GM18511 (cell line): ENCODE measurements around the gene ITGA8.
"Not testable (repeated sequence)": the region's sequence is repeated elsewhere in the genome, so short reads cannot be mapped to it uniquely, and the experiment has no call there.

ENCODE experiments used
- ATAC-seq: cut with Tn5 transposase; IDR thresholded peaks from one replicate; pipeline ENCODE4 v1.9.1; 2021; ENCODE audit warnings: mild to moderate bottlenecking, moderate library complexity; ENCODE audit not compliant: unreplicated experiment

The ITGA8 gene

GRCh38 chr10:15719899-15720634 lies at the start of gene ITGA8:
Gene ITGA8 (minus strand): TSS chr10:15719922. CDS start chr10:15719771, 151 bp downstream.
- no peak for ATAC-seq

- no peak for ATAC-seq
Measured at GRCh38 chr10:15764892-15765454, 45.3 kb upstream of the ITGA8 start.

- no peak for ATAC-seq
Measured at GRCh38 chr10:15763006-15763405, 43.3 kb upstream of the ITGA8 start.

- not testable (repeated sequence) for ATAC-seq
Measured at GRCh38 chr10:15762239-15762638, 42.5 kb upstream of the ITGA8 start.

GRCh38 chr10:15761224-15761623 lies 41.5 kb upstream of the ITGA8 start:
- not testable (repeated sequence) for ATAC-seq

GRCh38 chr10:15760681-15761080 lies 41.0 kb upstream of the ITGA8 start:
- no peak for ATAC-seq

- no peak for ATAC-seq
Measured at GRCh38 chr10:15759265-15759664, 39.5 kb upstream of the ITGA8 start.

- no peak for ATAC-seq
Measured at GRCh38 chr10:15758618-15759017, 38.9 kb upstream of the ITGA8 start.

- ATAC-seq: no peak
Measured at GRCh38 chr10:15754937-15755336, 35.2 kb upstream of the ITGA8 start.

GRCh38 chr10:15751046-15751445 lies 31.3 kb upstream of the ITGA8 start:
- ATAC-seq: no peak

GRCh38 chr10:15748126-15748525 lies 28.4 kb upstream of the ITGA8 start:
- ATAC-seq: no peak

- no peak for ATAC-seq
Measured at GRCh38 chr10:15747632-15748031, 27.9 kb upstream of the ITGA8 start.

- ATAC-seq: no peak
Measured at GRCh38 chr10:15745751-15746150, 26.0 kb upstream of the ITGA8 start.

- peak; percentile 80 for ATAC-seq
Measured at GRCh38 chr10:15744217-15744865, 24.6 kb upstream of the ITGA8 start.

- ATAC-seq: no peak
Measured at GRCh38 chr10:15743443-15743842, 23.7 kb upstream of the ITGA8 start.

GRCh38 chr10:15742836-15743235 lies 23.1 kb upstream of the ITGA8 start:
- no peak for ATAC-seq

GRCh38 chr10:15742102-15742501 lies 22.4 kb upstream of the ITGA8 start:
- no peak for ATAC-seq

- no peak for ATAC-seq
Measured at GRCh38 chr10:15741581-15741980, 21.9 kb upstream of the ITGA8 start.

- no peak for ATAC-seq
Measured at GRCh38 chr10:15740261-15740660, 20.5 kb upstream of the ITGA8 start.

- ATAC-seq: no peak
Measured at GRCh38 chr10:15739254-15739970, 19.7 kb upstream of the ITGA8 start.

- no peak for ATAC-seq
Measured at GRCh38 chr10:15738270-15738925, 18.7 kb upstream of the ITGA8 start.
